Karpas-422 (cell line): ENCODE measurements around the gene TGFBRAP1. TPM values are rescaled to one million over a fixed set of nuclear protein-coding genes. Genes with fewer than 3 reads are reported as not detected.
"Not testable (repeated sequence)": the region's sequence is repeated elsewhere in the genome, so short reads cannot be mapped to it uniquely, and the experiment has no call there.

Experiments
- DNase-seq: peaks from one replicate; pipeline ENCODE4 v3.0.0-alpha.2; 2015
- H2AFZ ChIP-seq: fragments of 200-600 bp; sonication (generic); 2 replicates; pipeline ENCODE4 v1.6.1; 2014; ENCODE audit warnings: antibody characterized with exemption, low read length, mixed read lengths
- H3K27ac ChIP-seq: fragments of 200-600 bp; sonication (generic); 2 replicates; pipeline ENCODE4 v1.5.1; 2014; ENCODE audit warnings: mild to moderate bottlenecking, low read length, moderate library complexity
- H3K27me3 ChIP-seq: fragments of 200-600 bp; sonication (generic); 2 replicates; pipeline ENCODE4 v1.6.1; 2014; ENCODE audit warnings: low read length, mixed read lengths
- H3K36me3 ChIP-seq: fragments of 200-600 bp; sonication (generic); 2 replicates; pipeline ENCODE4 v1.6.1; 2014; ENCODE audit warnings: low read length, mixed read lengths; ENCODE audit not compliant: insufficient read depth
- H3K4me1 ChIP-seq: fragments of 200-600 bp; sonication (generic); 2 replicates; pipeline ENCODE4 v1.6.1; 2014; ENCODE audit warnings: mild to moderate bottlenecking, low read length, mixed read lengths
- H3K4me2 ChIP-seq: fragments of 200-600 bp; sonication (generic); 2 replicates; pipeline ENCODE4 v1.6.1; 2014; ENCODE audit warnings: low read length, low read depth, mild to moderate bottlenecking; ENCODE audit not compliant: poor library complexity, severe bottlenecking
- H3K4me3 ChIP-seq: fragments of 200-600 bp; sonication (generic); 2 replicates; pipeline ENCODE4 v1.5.1; 2014; ENCODE audit warnings: mild to moderate bottlenecking, antibody characterized with exemption, low read length, mixed read lengths
- H3K79me2 ChIP-seq: fragments of 200-600 bp; sonication (generic); 2 replicates; pipeline ENCODE4 v1.6.1; 2014; ENCODE audit warnings: mild to moderate bottlenecking, low read length, mixed read lengths
- H3K9ac ChIP-seq: fragments of 200-600 bp; sonication (generic); 2 replicates; pipeline ENCODE4 v1.6.0; 2014; ENCODE audit warnings: low read length
- H3K9me2 ChIP-seq: fragments of 200-600 bp; sonication (generic), shearing (Covaris generic); replicated peaks from 2 replicates; pipeline ENCODE4 v1.6.0; 2014; ENCODE audit warnings: mild to moderate bottlenecking, low read length, moderate library complexity; ENCODE audit not compliant: insufficient read depth
- H3K9me3 ChIP-seq: fragments of 300-700, 200-600 bp; sonication (generic); 2 replicates; pipeline ENCODE4 v1.6.1; 2014; ENCODE audit warnings: low read length, mixed read lengths
- H4K20me1 ChIP-seq: fragments of 200-600 bp; sonication (generic); 2 replicates; pipeline ENCODE4 v1.6.1; 2014; ENCODE audit warnings: mild to moderate bottlenecking, antibody characterized with exemption, low read length, low read depth; ENCODE audit not compliant: insufficient read depth
- total RNA-seq: library from RNA; depleted of rRNA; stranded (reverse); fragments of >200 nt; shearing (Covaris generic); gene quantifications from 2 replicates; pipeline ENCODE4 v1.2.3, GENCODE V29; 2014; ENCODE audit warnings: low replicate concordance

TGFBRAP1 gene
- total RNA-seq, 1 experiment from 2014 or later, result 23.0 TPM

- H3K36me3 ChIP-seq, result peaks cover 9% of the 10 kb centered on the region; the same call in 1 of the 2 replicates
- DNase-seq, result no peak
- H3K79me2 ChIP-seq, result peaks cover 80% of the 10 kb centered on the region
- no peak overlapping the region for H3K27ac ChIP-seq
- peaks cover 67% of the 10 kb centered on the region for H3K4me1 ChIP-seq
- peak overlapping the region; percentile 80 for H3K9ac ChIP-seq
- H3K4me2 ChIP-seq, result peak overlapping the region; percentile 72
- no peaks in the 10 kb centered on the region for H3K9me3 ChIP-seq
- peak overlapping the region; percentile 79 for H3K4me3 ChIP-seq
- H2AFZ ChIP-seq, result no peak overlapping the region
- H3K27me3 ChIP-seq, result no peaks in the 10 kb centered on the region
- no peaks in the 10 kb centered on the region for H4K20me1 ChIP-seq
- no peaks in the 10 kb centered on the region for H3K9me2 ChIP-seq
These were observed 1.8 kb downstream of the TGFBRAP1 start for GRCh38 chr2:105327690-105328089.

- H3K4me1 ChIP-seq, result peaks cover 69% of the 10 kb centered on the region
- peaks cover 13% of the 10 kb centered on the region; the same call in 1 of the 2 replicates for H3K36me3 ChIP-seq
- H4K20me1 ChIP-seq, H3K9me3 ChIP-seq, H3K9ac ChIP-seq, H3K9me2 ChIP-seq, H3K27ac ChIP-seq, DNase-seq, H3K27me3 ChIP-seq, H2AFZ ChIP-seq: not testable (repeated sequence)
- H3K4me2 ChIP-seq, result peak overlapping the region; percentile 72
- H3K4me3 ChIP-seq, result peak overlapping the region; percentile 79; the same call in 1 of the 2 replicates
- H3K79me2 ChIP-seq, result peaks cover 84% of the 10 kb centered on the region
These were observed 2.3 kb downstream of the TGFBRAP1 start for GRCh38 chr2:105327271-105327670.

GRCh38 chr2:105325389-105325963 lies 4.1 kb downstream of the TGFBRAP1 start:
- Histone ChIP-seq H3K9ac (no peak overlapping the region), H3K9me2 (no peaks in the 10 kb centered on the region), H3K27ac (0 out of 2 replicates have a peak overlapping the region, but pooled peaks have one; percentile 56), H4K20me1 (no peaks in the 10 kb centered on the region), H3K4me2 (no peak overlapping the region), H3K9me3 (no peaks in the 10 kb centered on the region), H2AFZ (no peak overlapping the region), H3K27me3 (no peaks in the 10 kb centered on the region), H3K79me2 (peaks cover 95% of the 10 kb centered on the region), H3K4me1 (peaks cover 58% of the 10 kb centered on the region), H3K4me3 (no peak overlapping the region), H3K36me3 (peaks cover 20% of the 10 kb centered on the region; the same call in 1 of the 2 replicates)
- no peak for DNase-seq

- Histone ChIP-seq H3K9me3 (no peaks in the 10 kb centered on the region), H3K36me3 (peaks cover 20% of the 10 kb centered on the region; the same call in 1 of the 2 replicates), H3K4me2 (peak overlapping the region; percentile 47), H3K79me2 (peaks cover 95% of the 10 kb centered on the region), H3K4me1 (peaks cover 51% of the 10 kb centered on the region), H4K20me1 (no peaks in the 10 kb centered on the region), H3K27ac (peak overlapping the region; percentile 56), H3K9me2 (no peaks in the 10 kb centered on the region), H3K9ac (no peak overlapping the region; the same call in 1 of the 2 replicates), H2AFZ (no peak overlapping the region), H3K27me3 (no peaks in the 10 kb centered on the region), H3K4me3 (no peak overlapping the region)
- DNase-seq, result no peak
These were observed 4.8 kb downstream of the TGFBRAP1 start for GRCh38 chr2:105324732-105325131.

GRCh38 chr2:105324101-105324500 lies 5.4 kb downstream of the TGFBRAP1 start:
- H3K9ac ChIP-seq, result peak overlapping the region; percentile 24; the same call in 1 of the 2 replicates
- H4K20me1 ChIP-seq, result no peaks in the 10 kb centered on the region
- peak overlapping the region; percentile 56 for H3K27ac ChIP-seq
- DNase-seq, result no peak
- no peaks in the 10 kb centered on the region for H3K9me3 ChIP-seq
- peak overlapping the region; percentile 47 for H3K4me2 ChIP-seq
- H3K79me2 ChIP-seq, result peaks cover 96% of the 10 kb centered on the region
- peaks cover 51% of the 10 kb centered on the region for H3K4me1 ChIP-seq
- peaks cover 20% of the 10 kb centered on the region; the same call in 1 of the 2 replicates for H3K36me3 ChIP-seq
- H2AFZ ChIP-seq, result no peak overlapping the region
- H3K27me3 ChIP-seq, result no peaks in the 10 kb centered on the region
- H3K4me3 ChIP-seq, result 0 out of 2 replicates have a peak overlapping the region, but pooled peaks have one; percentile 8
- no peaks in the 10 kb centered on the region for H3K9me2 ChIP-seq

- Histone ChIP-seq H3K9me2 (no peaks in the 10 kb centered on the region), H3K9ac (peak overlapping the region; percentile 24; the same call in 1 of the 2 replicates), H3K4me2 (peak overlapping the region; percentile 47), H3K27me3 (no peaks in the 10 kb centered on the region), H3K36me3 (peaks cover 20% of the 10 kb centered on the region; the same call in 1 of the 2 replicates), H3K79me2 (peaks cover 96% of the 10 kb centered on the region), H3K9me3 (no peaks in the 10 kb centered on the region), H4K20me1 (no peaks in the 10 kb centered on the region), H3K4me1 (peaks cover 46% of the 10 kb centered on the region), H3K4me3 (no peak overlapping the region; the same call in 1 of the 2 replicates), H2AFZ (no peak overlapping the region), H3K27ac (peak overlapping the region; percentile 56; the same call in 1 of the 2 replicates)
- no peak for DNase-seq
These were observed 6.4 kb downstream of the TGFBRAP1 start for GRCh38 chr2:105323111-105323510.

GRCh38 chr2:105321875-105322646 lies 7.5 kb downstream of the TGFBRAP1 start:
- Histone ChIP-seq H3K9me3 (no peaks in the 10 kb centered on the region), H3K9ac (no peak overlapping the region), H3K27ac (no peak overlapping the region; the same call in 1 of the 2 replicates), H3K36me3 (peaks cover 26% of the 10 kb centered on the region; the same call in 1 of the 2 replicates), H3K9me2 (no peaks in the 10 kb centered on the region), H4K20me1 (no peaks in the 10 kb centered on the region), H3K27me3 (no peaks in the 10 kb centered on the region), H2AFZ (no peak overlapping the region), H3K79me2 (peaks cover 96% of the 10 kb centered on the region), H3K4me2 (no peak overlapping the region), H3K4me1 (peaks cover 38% of the 10 kb centered on the region), H3K4me3 (no peak overlapping the region)
- no peak for DNase-seq

GRCh38 chr2:105320651-105321215 lies 8.8 kb downstream of the TGFBRAP1 start:
- H3K4me1 ChIP-seq, result peaks cover 36% of the 10 kb centered on the region
- H3K36me3 ChIP-seq, result peaks cover 26% of the 10 kb centered on the region; the same call in 1 of the 2 replicates
- H3K4me2 ChIP-seq, result no peak overlapping the region
- no peak overlapping the region for H3K27ac ChIP-seq
- H2AFZ ChIP-seq, result no peak overlapping the region
- no peaks in the 10 kb centered on the region for H3K9me2 ChIP-seq
- H3K9ac ChIP-seq, result no peak overlapping the region
- H4K20me1 ChIP-seq, result no peaks in the 10 kb centered on the region
- no peak overlapping the region for H3K4me3 ChIP-seq
- no peaks in the 10 kb centered on the region for H3K27me3 ChIP-seq
- no peak for DNase-seq
- peaks cover 96% of the 10 kb centered on the region for H3K79me2 ChIP-seq
- no peaks in the 10 kb centered on the region for H3K9me3 ChIP-seq
